Activated CD4-positive, alpha-beta memory T cell treated with anti-CD3 and anti-CD28 coated beads for 36 hours (primary cell): ENCODE results near the gene CETN1. TPM values are rescaled to one million over a fixed set of nuclear protein-coding genes. Genes with fewer than 3 reads are reported as not detected.

Source experiments
- CTCF ChIA-PET: fragments of 350-600 bp; sonication (Branson Sonifier 250); formaldehyde crosslinking; loops from one replicate; lab custom pipeline; 2021; ENCODE audit warnings: antibody characterized with exemption, inconsistent platforms; lab: Charles Lee
- POLR2A ChIA-PET: fragments of 350-600 bp; sonication (Branson Sonifier 250); formaldehyde crosslinking; loops from one replicate; lab custom pipeline; 2021; ENCODE audit warnings: antibody characterized with exemption; lab: Charles Lee
- DNase-seq: peaks from one replicate; pipeline ENCODE4 v3.0.0-alpha.2; 2020
- H3K27ac Mint-ChIP-seq: one replicate; pipeline ENCODE4 v1.8.0; 2021; ENCODE audit warnings: mixed read lengths
- H3K27me3 Mint-ChIP-seq: one replicate; pipeline ENCODE4 v1.8.0; 2021; ENCODE audit warnings: mixed read lengths
- H3K36me3 Mint-ChIP-seq: one replicate; pipeline ENCODE4 v1.8.0; 2021; ENCODE audit warnings: mixed read lengths
- H3K4me1 Mint-ChIP-seq: one replicate; pipeline ENCODE4 v1.8.0; 2021; ENCODE audit warnings: low read depth, mixed read lengths
- H3K4me3 Mint-ChIP-seq: one replicate; pipeline ENCODE4 v1.8.0; 2021; ENCODE audit warnings: mild to moderate bottlenecking, mixed read lengths
- H3K9me3 Mint-ChIP-seq: one replicate; pipeline ENCODE4 v1.8.0; 2021; ENCODE audit warnings: mixed read lengths
- intact Hi-C: fragments of 100-400 bp; cut with micrococcal nuclease; formaldehyde crosslinking; loops from one replicate; pipeline ENCODE4 v1.15.1; 2023
- total RNA-seq, 2 experiments: library from RNA; stranded (reverse); gene quantifications; one replicate each; pipeline ENCODE4 v1.2.3, GENCODE V29; 2021

CETN1 gene
- total RNA-seq, result not detected

- DNase-seq, result no peak
- H3K4me3 Mint-ChIP-seq, result no peak within 1 kb of the TSS
- H3K36me3 Mint-ChIP-seq, result no peaks in the 10 kb centered on the region
- H3K27ac Mint-ChIP-seq, result no peak within 1 kb of the TSS
- intact Hi-C loops, result no loop called here
- CTCF ChIA-PET, result no interaction called here
- H3K9me3 Mint-ChIP-seq, result no peaks in the 10 kb centered on the region
- no peaks in the 10 kb centered on the region for H3K4me1 Mint-ChIP-seq
- POLR2A ChIA-PET, result no interaction called here
- H3K27me3 Mint-ChIP-seq, result peaks cover 7% of the 10 kb centered on the region
Observed at GRCh38 chr18:580154-580553, at the start of gene CETN1. CETN1 (plus strand) TSS chr18:580380; CDS start chr18:580409, 29 bp downstream.

GRCh38 chr18:532018-532417 lies 48.2 kb upstream of the CETN1 start:
- no peak for DNase-seq
- no peaks in the 10 kb centered on the region for H3K36me3 Mint-ChIP-seq
- H3K27ac Mint-ChIP-seq, result no peak overlapping the region
- ChIA-PET POLR2A (no interaction called here), CTCF (no interaction called here)
- peaks cover 15% of the 10 kb centered on the region for H3K27me3 Mint-ChIP-seq
- no peak overlapping the region for H3K4me3 Mint-ChIP-seq
- intact Hi-C loops, result no loop called here
- no peaks in the 10 kb centered on the region for H3K4me1 Mint-ChIP-seq
- H3K9me3 Mint-ChIP-seq, result no peaks in the 10 kb centered on the region

DNA sequence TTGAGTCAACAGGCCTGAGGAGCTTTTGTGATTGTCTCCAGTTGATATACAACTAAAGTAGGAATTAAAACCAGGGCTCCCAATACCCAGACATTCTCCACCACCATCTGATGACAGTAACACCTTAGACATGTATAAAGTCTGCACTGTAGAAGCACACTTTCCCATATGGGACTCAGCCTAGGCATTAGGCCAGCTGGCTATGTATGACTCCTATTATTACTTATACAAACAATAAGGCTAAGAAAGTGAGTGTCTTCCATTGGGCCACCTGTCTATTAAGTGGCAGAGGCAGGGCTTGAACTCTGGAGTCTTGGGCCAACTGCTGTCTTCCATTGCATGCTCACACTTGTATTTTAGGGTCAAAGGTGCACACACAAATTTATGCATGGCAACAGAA lies 47.5 kb upstream of the CETN1 start:
- H3K9me3 Mint-ChIP-seq, result no peaks in the 10 kb centered on the region
- DNase-seq, result no peak
- H3K4me3 Mint-ChIP-seq, result no peak overlapping the region
- H3K27ac Mint-ChIP-seq, result no peak overlapping the region
- H3K4me1 Mint-ChIP-seq, result no peaks in the 10 kb centered on the region
- intact Hi-C loops, result no loop called here
- no peaks in the 10 kb centered on the region for H3K36me3 Mint-ChIP-seq
- H3K27me3 Mint-ChIP-seq, result peaks cover 15% of the 10 kb centered on the region
- POLR2A ChIA-PET, result no interaction called here
- CTCF ChIA-PET, result no interaction called here

GRCh38 chr18:533995-534601 lies 46.1 kb upstream of the CETN1 start:
- intact Hi-C loops, result no loop called here
- Mint-ChIP-seq H3K27me3 (peaks cover 13% of the 10 kb centered on the region), H3K36me3 (no peaks in the 10 kb centered on the region), H3K9me3 (no peaks in the 10 kb centered on the region), H3K4me1 (no peaks in the 10 kb centered on the region), H3K27ac (no peak overlapping the region), H3K4me3 (no peak overlapping the region)
- CTCF ChIA-PET, result no interaction called here
- POLR2A ChIA-PET, result no interaction called here
- no peak for DNase-seq

GRCh38 chr18:543447-544078 lies 36.6 kb upstream of the CETN1 start:
- no peak for DNase-seq
- H3K4me3 Mint-ChIP-seq, result no peak overlapping the region
- ChIA-PET POLR2A (no interaction called here), CTCF (no interaction called here)
- no peak overlapping the region for H3K27ac Mint-ChIP-seq
- no peaks in the 10 kb centered on the region for H3K4me1 Mint-ChIP-seq
- H3K27me3 Mint-ChIP-seq, result no peaks in the 10 kb centered on the region
- H3K36me3 Mint-ChIP-seq, result no peaks in the 10 kb centered on the region
- intact Hi-C loops, result no loop called here
- H3K9me3 Mint-ChIP-seq, result no peaks in the 10 kb centered on the region

GRCh38 chr18:549967-550366 lies 30.2 kb upstream of the CETN1 start:
- no peak for DNase-seq
- no peaks in the 10 kb centered on the region for H3K4me1 Mint-ChIP-seq
- CTCF ChIA-PET, result no interaction called here
- intact Hi-C loops, result no loop called here
- peaks cover 12% of the 10 kb centered on the region for H3K27me3 Mint-ChIP-seq
- no peak overlapping the region for H3K4me3 Mint-ChIP-seq
- no peaks in the 10 kb centered on the region for H3K36me3 Mint-ChIP-seq
- H3K9me3 Mint-ChIP-seq, result no peaks in the 10 kb centered on the region
- H3K27ac Mint-ChIP-seq, result no peak overlapping the region
- POLR2A ChIA-PET, result no interaction called here

- Mint-ChIP-seq H3K36me3 (no peaks in the 10 kb centered on the region), H3K9me3 (no peaks in the 10 kb centered on the region), H3K27ac (no peak overlapping the region), H3K27me3 (peaks cover 12% of the 10 kb centered on the region), H3K4me1 (no peaks in the 10 kb centered on the region), H3K4me3 (no peak overlapping the region)
- DNase-seq, result no peak
- ChIA-PET CTCF (no interaction called here), POLR2A (no interaction called here)
- intact Hi-C loops, result no loop called here
Observed at GRCh38 chr18:551404-552061, 28.6 kb upstream of the CETN1 start.

- CTCF ChIA-PET, result no interaction called here
- no peak overlapping the region for H3K4me3 Mint-ChIP-seq
- peaks cover 4% of the 10 kb centered on the region for H3K27me3 Mint-ChIP-seq
- H3K4me1 Mint-ChIP-seq, result no peaks in the 10 kb centered on the region
- H3K27ac Mint-ChIP-seq, result no peak overlapping the region
- no peaks in the 10 kb centered on the region for H3K9me3 Mint-ChIP-seq
- intact Hi-C loops, result no loop called here
- POLR2A ChIA-PET, result no interaction called here
- no peaks in the 10 kb centered on the region for H3K36me3 Mint-ChIP-seq
- DNase-seq, result no peak
Observed at GRCh38 chr18:555705-556457, 24.3 kb upstream of the CETN1 start.

DNA sequence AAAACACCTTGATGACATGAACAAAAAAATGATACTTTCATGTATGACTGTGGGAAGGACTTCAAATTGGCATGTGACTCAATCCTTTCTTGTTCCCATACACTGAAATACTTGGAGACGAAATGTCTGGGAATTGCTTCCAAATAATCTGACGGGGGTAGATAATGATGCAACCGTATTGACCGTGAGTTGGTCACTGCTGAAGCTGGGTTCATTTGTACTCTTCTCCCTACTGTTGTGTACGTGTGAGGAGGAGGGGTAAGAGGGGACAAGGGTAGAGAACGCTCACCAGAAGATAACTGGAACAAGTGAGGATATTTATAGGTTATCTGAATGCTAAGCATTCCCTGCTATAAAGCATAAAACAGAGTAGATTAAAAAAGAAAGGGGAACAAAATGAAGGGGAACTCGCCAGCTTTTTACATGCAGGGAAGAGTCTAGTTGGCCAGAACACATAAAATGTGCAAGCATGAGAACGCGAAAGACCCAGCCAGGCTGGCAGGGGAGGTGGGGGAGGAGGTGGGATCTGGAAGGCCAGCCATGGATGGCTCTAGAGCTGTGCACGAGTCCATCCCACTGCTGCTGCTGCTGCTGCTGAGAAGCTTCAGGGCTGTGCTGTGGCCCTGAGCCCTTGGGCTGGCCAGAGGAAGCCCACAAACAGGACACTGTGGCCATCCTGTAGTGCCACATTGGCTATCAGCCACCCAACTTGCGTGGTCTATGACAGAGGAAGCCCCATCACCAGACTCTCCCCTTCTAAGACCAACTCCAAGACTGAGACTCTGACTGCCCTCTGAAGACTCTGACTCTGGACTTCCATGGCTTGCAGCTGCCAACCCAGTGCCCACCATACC lies 15.2 kb upstream of the CETN1 start:
- intact Hi-C loops, result no loop called here
- Mint-ChIP-seq H3K9me3 (no peaks in the 10 kb centered on the region), H3K4me1 (no peaks in the 10 kb centered on the region), H3K27ac (no peak overlapping the region), H3K27me3 (peaks cover 12% of the 10 kb centered on the region), H3K36me3 (no peaks in the 10 kb centered on the region), H3K4me3 (no peak overlapping the region)
- POLR2A ChIA-PET, result no interaction called here
- no peak for DNase-seq
- CTCF ChIA-PET, result no interaction called here

- Mint-ChIP-seq H3K4me1 (no peaks in the 10 kb centered on the region), H3K27ac (no peak overlapping the region), H3K36me3 (no peaks in the 10 kb centered on the region), H3K9me3 (no peaks in the 10 kb centered on the region), H3K4me3 (no peak overlapping the region), H3K27me3 (peaks cover 12% of the 10 kb centered on the region)
- ChIA-PET CTCF (no interaction called here), POLR2A (no interaction called here)
- DNase-seq, result no peak
- intact Hi-C loops, result no loop called here
Observed at GRCh38 chr18:565562-566061, 14.6 kb upstream of the CETN1 start.

GRCh38 chr18:567122-567521 lies 13.1 kb upstream of the CETN1 start:
- no peak overlapping the region for H3K4me3 Mint-ChIP-seq
- no peaks in the 10 kb centered on the region for H3K4me1 Mint-ChIP-seq
- H3K27me3 Mint-ChIP-seq, result peaks cover 12% of the 10 kb centered on the region
- CTCF ChIA-PET, result no interaction called here
- H3K36me3 Mint-ChIP-seq, result no peaks in the 10 kb centered on the region
- H3K27ac Mint-ChIP-seq, result no peak overlapping the region
- POLR2A ChIA-PET, result no interaction called here
- H3K9me3 Mint-ChIP-seq, result no peaks in the 10 kb centered on the region
- no peak for DNase-seq
- intact Hi-C loops, result no loop called here

DNA sequence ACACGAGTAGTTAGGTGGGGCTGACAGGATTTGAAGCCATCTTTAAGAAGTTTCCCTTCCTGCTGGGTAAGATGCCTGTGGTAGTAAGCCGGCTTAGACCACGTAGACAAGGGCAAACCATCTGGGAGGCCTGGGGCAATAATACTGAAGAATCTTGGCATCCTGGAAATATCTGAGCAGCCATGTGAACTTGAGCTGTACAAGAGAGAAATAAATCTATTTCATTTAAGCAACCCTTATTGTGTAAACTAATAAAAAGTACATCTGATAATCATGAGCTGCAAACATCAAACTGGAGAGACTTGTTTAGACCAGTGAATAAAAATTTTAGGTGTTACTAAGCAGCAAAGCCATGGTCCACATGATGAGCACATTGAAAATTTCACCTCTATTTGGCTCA lies 11.4 kb upstream of the CETN1 start:
- ChIA-PET CTCF (no interaction called here), POLR2A (no interaction called here)
- intact Hi-C loops, result no loop called here
- Mint-ChIP-seq H3K36me3 (no peaks in the 10 kb centered on the region), H3K27ac (no peak overlapping the region), H3K4me1 (no peaks in the 10 kb centered on the region), H3K4me3 (no peak overlapping the region), H3K27me3 (peaks cover 12% of the 10 kb centered on the region), H3K9me3 (no peaks in the 10 kb centered on the region)
- no peak for DNase-seq
